ENCODE results near the gene ICOSLG.
"Not testable (repeated sequence)": the region's sequence is repeated elsewhere in the genome, so short reads cannot be mapped to it uniquely, and the experiment has no call there.

ICOSLG gene

GRCh38 chr21:44240842-44241241 lies at the start of gene ICOSLG:
Gene ICOSLG (minus strand): TSS chr21:44240943. CDS start chr21:44240817, 126 bp downstream.
- DNase-seq (ENCODE audit: low read depth), result not testable (repeated sequence)

- no peak for DNase-seq (ENCODE audit: low read depth)
Measured at GRCh38 chr21:44289381-44290010, 48.8 kb upstream of the ICOSLG start.

GRCh38 chr21:44288251-44289110 lies 47.7 kb upstream of the ICOSLG start:
- DNase-seq (ENCODE audit: low read depth), result no peak

- no peak for DNase-seq (ENCODE audit: low read depth)
Measured at GRCh38 chr21:44286716-44287632, 46.2 kb upstream of the ICOSLG start.

GRCh38 chr21:44286086-44286715 lies 45.5 kb upstream of the ICOSLG start:
- no peak for DNase-seq (ENCODE audit: low read depth)

GRCh38 chr21:44285138-44285992 lies 44.6 kb upstream of the ICOSLG start, which contains the start of gene AIRE:
Gene AIRE (plus strand): TSS chr21:44285876. CDS start chr21:44286007, 131 bp downstream.
- DNase-seq (ENCODE audit: low read depth), result no peak

GRCh38 chr21:44283948-44284347 lies 43.2 kb upstream of the ICOSLG start:
- no peak for DNase-seq (ENCODE audit: low read depth)

- DNase-seq (ENCODE audit: low read depth), result not testable (repeated sequence)
Measured at GRCh38 chr21:44283211-44283785, 42.6 kb upstream of the ICOSLG start.

- no peak for DNase-seq (ENCODE audit: low read depth)
Measured at GRCh38 chr21:44282370-44282769, 41.6 kb upstream of the ICOSLG start.

- DNase-seq (ENCODE audit: low read depth), result no peak
Measured at GRCh38 chr21:44281801-44282200, 41.1 kb upstream of the ICOSLG start.

GRCh38 chr21:44279354-44280260 lies 38.9 kb upstream of the ICOSLG start:
- no peak for DNase-seq (ENCODE audit: low read depth)

- DNase-seq (ENCODE audit: low read depth), result no peak
Measured at GRCh38 chr21:44275041-44275440, 34.3 kb upstream of the ICOSLG start.

- DNase-seq (ENCODE audit: low read depth), result no peak
Measured at GRCh38 chr21:44273046-44273445, 32.3 kb upstream of the ICOSLG start.

GRCh38 chr21:44272284-44272858 lies 31.6 kb upstream of the ICOSLG start:
- DNase-seq (ENCODE audit: low read depth), result no peak

GRCh38 chr21:44271558-44272283 lies 31.0 kb upstream of the ICOSLG start:
- no peak for DNase-seq (ENCODE audit: low read depth)

- DNase-seq (ENCODE audit: low read depth), result no peak
Measured at GRCh38 chr21:44269090-44269489, 28.3 kb upstream of the ICOSLG start.

GRCh38 chr21:44267655-44268142 lies 27.0 kb upstream of the ICOSLG start:
- DNase-seq (ENCODE audit: low read depth), result no peak

- DNase-seq (ENCODE audit: low read depth), result no peak
Measured at GRCh38 chr21:44265734-44266270, 25.1 kb upstream of the ICOSLG start.
